ENCODE data around the gene MOCS3. TPM values are rescaled to one million over a fixed set of nuclear protein-coding genes. Genes with fewer than 3 reads are reported as not detected.

MOCS3 gene
- total RNA-seq, 1 experiment from 2014 or later: 6.0 TPM

DNA sequence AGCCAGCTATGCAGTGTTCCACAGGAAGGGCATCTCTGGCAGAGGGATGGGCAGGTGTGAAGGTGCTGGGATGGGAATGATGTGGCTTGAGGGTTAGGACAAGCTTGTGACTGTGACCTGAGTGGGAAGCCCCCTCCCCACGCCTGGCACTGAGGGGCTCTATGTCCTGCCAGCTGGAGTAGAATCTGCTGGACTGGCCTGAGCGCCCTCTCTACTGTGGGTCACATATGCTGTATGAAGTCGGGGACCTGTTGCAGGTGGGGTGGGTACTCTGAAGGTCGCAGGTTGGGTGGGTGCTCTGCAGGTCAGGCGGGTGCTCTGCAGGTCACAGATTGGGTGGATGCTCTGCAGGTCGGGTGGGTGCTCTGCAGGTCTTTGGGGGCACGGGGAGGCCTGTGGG, 44.0 kb downstream of the MOCS3 start:
- CTCF ChIA-PET: interaction anchor here (0.9 to 2.0 kb wide), 3 partner anchors 10 to 15 kb away, joined by 4 to 11 read pairs (median 7); no protein-coding TSS in a partner anchor

DNA sequence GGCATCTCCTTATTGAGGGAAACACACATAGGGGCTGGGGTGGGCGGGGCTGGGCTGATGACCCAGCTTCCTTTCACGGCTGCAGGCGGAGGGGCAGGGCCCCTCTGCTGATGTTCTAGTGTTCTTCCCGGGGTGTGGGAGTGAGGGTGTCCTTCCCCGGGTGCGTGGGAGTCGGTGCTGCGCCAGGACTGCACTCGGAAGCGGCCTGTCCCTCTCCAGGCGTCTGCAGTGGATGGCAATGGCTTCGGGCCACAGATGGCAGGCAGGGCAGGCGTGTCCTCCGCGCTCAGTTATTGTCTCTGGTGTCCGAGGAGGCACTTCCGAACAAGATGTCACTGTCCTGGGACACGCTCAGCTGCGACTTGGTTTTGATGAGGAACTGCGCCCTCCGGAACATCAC, 45.1 kb downstream of the MOCS3 start:
- Mint-ChIP-seq H3K4me1 (no peaks in the 10 kb centered on the region), H3K27ac (no peak overlapping the region), H3K27me3 (ENCODE audit: low read depth) (no peaks in the 10 kb centered on the region), H3K9me3 (no peaks in the 10 kb centered on the region), H3K4me3 (no peak overlapping the region), H3K36me3 (peaks cover 7% of the 10 kb centered on the region)
- DNase-seq (ENCODE audit: low spot score) (no peak), ATAC-seq (no peak)
- CTCF ChIA-PET: interaction anchor here (0.6 to 2.0 kb wide), 7 partner anchors 11 to 322 kb away, joined by 3 to 11 read pairs (median 3); no protein-coding TSS in a partner anchor
- POLR2A ChIA-PET: no interaction called here
- TF ChIP-seq, protein P1, sequence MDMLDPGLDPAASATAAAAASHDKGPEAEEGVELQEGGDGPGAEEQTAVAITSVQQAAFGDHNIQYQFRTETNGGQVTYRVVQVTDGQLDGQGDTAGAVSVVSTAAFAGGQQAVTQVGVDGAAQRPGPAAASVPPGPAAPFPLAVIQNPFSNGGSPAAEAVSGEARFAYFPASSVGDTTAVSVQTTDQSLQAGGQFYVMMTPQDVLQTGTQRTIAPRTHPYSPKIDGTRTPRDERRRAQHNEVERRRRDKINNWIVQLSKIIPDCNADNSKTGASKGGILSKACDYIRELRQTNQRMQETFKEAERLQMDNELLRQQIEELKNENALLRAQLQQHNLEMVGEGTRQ (CRISPR knock-in tag; IDR thresholded peaks at IDR 0.05): no peak
- TF ChIP-seq NFYB (CRISPR knock-in tag; conservative IDR thresholded peaks at IDR 0.05; ENCODE audit: low read depth) (no peak), ZNF263 (CRISPR knock-in tag; IDR thresholded peaks at IDR 0.05; ENCODE audit: low read depth) (no peak), ATF1 (CRISPR knock-in tag; IDR thresholded peaks at IDR 0.05) (no peak), TP53 (CRISPR knock-in tag; IDR thresholded peaks at IDR 0.05) (no peak), CBFB (CRISPR knock-in tag; IDR thresholded peaks at IDR 0.05; ENCODE audit: low read depth) (no peak), NR1H2 (CRISPR knock-in tag; IDR thresholded peaks at IDR 0.05) (no peak), NFE2L1 (CRISPR knock-in tag; IDR thresholded peaks at IDR 0.05) (no peak)
- TF ChIP-seq, protein P2, sequence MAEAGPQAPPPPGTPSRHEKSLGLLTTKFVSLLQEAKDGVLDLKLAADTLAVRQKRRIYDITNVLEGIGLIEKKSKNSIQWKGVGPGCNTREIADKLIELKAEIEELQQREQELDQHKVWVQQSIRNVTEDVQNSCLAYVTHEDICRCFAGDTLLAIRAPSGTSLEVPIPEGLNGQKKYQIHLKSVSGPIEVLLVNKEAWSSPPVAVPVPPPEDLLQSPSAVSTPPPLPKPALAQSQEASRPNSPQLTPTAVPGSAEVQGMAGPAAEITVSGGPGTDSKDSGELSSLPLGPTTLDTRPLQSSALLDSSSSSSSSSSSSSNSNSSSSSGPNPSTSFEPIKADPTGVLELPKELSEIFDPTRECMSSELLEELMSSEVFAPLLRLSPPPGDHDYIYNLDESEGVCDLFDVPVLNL (CRISPR knock-in tag; IDR thresholded peaks at IDR 0.05; ENCODE audit: borderline replicate concordance, low read depth): no peak
- TF ChIP-seq, protein P3, sequence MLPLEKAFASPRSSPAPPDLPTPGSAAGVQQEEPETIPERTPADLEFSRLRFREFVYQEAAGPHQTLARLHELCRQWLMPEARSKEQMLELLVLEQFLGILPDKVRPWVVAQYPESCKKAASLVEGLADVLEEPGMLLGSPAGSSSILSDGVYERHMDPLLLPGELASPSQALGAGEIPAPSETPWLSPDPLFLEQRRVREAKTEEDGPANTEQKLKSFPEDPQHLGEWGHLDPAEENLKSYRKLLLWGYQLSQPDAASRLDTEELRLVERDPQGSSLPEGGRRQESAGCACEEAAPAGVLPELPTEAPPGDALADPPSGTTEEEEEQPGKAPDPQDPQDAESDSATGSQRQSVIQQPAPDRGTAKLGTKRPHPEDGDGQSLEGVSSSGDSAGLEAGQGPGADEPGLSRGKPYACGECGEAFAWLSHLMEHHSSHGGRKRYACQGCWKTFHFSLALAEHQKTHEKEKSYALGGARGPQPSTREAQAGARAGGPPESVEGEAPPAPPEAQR (CRISPR knock-in tag; IDR thresholded peaks at IDR 0.05): no peak
- TF ChIP-seq, protein P4, sequence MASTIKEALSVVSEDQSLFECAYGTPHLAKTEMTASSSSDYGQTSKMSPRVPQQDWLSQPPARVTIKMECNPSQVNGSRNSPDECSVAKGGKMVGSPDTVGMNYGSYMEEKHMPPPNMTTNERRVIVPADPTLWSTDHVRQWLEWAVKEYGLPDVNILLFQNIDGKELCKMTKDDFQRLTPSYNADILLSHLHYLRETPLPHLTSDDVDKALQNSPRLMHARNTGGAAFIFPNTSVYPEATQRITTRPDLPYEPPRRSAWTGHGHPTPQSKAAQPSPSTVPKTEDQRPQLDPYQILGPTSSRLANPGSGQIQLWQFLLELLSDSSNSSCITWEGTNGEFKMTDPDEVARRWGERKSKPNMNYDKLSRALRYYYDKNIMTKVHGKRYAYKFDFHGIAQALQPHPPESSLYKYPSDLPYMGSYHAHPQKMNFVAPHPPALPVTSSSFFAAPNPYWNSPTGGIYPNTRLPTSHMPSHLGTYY (CRISPR knock-in tag; IDR thresholded peaks at IDR 0.05): no peak

More for the DNA sequence above, 44.0 kb downstream of the MOCS3 start:
- no peak for TF ChIP-seq SOX15 (CRISPR knock-in tag; IDR thresholded peaks at IDR 0.05)
- TF ChIP-seq CREM (CRISPR knock-in tag; IDR thresholded peaks at IDR 0.05): no peak
- TF ChIP-seq TEAD4 (CRISPR knock-in tag; IDR thresholded peaks at IDR 0.05): no peak
- TF ChIP-seq SP1 (CRISPR knock-in tag; conservative IDR thresholded peaks at IDR 0.05): no peak
- no peak for TF ChIP-seq ATF1 (CRISPR knock-in tag; IDR thresholded peaks at IDR 0.05)
- TF ChIP-seq, protein P3 (CRISPR knock-in tag; IDR thresholded peaks at IDR 0.05): no peak
- TF ChIP-seq, protein P2 (CRISPR knock-in tag; IDR thresholded peaks at IDR 0.05; ENCODE audit: borderline replicate concordance, low read depth): no peak
- TF ChIP-seq GRHL2 (CRISPR knock-in tag; IDR thresholded peaks at IDR 0.05; ENCODE audit: insufficient replicate concordance, severe bottlenecking): no peak
- TF ChIP-seq, protein P5, sequence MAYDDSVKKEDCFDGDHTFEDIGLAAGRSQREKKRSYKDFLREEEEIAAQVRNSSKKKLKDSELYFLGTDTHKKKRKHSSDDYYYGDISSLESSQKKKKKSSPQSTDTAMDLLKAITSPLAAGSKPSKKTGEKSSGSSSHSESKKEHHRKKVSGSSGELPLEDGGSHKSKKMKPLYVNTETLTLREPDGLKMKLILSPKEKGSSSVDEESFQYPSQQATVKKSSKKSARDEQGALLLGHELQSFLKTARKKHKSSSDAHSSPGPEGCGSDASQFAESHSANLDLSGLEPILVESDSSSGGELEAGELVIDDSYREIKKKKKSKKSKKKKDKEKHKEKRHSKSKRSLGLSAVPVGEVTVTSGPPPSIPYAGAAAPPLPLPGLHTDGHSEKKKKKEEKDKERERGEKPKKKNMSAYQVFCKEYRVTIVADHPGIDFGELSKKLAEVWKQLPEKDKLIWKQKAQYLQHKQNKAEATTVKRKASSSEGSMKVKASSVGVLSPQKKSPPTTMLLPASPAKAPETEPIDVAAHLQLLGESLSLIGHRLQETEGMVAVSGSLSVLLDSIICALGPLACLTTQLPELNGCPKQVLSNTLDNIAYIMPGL (CRISPR knock-in tag; IDR thresholded peaks at IDR 0.05): no peak
- TF ChIP-seq ESRRA (CRISPR knock-in tag; IDR thresholded peaks at IDR 0.05; ENCODE audit: borderline replicate concordance): no peak
- no peak for TF ChIP-seq ZNF396 (CRISPR knock-in tag; IDR thresholded peaks at IDR 0.05; ENCODE audit: borderline replicate concordance)
- TF ChIP-seq NR3C1 (CRISPR knock-in tag; conservative IDR thresholded peaks at IDR 0.05; ENCODE audit: low read depth): no peak
- no peak for TF ChIP-seq RELA (CRISPR knock-in tag; IDR thresholded peaks at IDR 0.05; ENCODE audit: borderline replicate concordance)
- TF ChIP-seq, protein P1 (CRISPR knock-in tag; IDR thresholded peaks at IDR 0.05): no peak
- TF ChIP-seq, protein P6, sequence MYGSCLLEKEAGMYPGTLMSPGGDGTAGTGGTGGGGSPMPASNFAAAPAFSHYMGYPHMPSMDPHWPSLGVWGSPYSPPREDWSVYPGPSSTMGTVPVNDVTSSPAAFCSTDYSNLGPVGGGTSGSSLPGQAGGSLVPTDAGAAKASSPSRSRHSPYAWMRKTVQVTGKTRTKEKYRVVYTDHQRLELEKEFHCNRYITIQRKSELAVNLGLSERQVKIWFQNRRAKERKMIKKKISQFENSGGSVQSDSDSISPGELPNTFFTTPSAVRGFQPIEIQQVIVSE (CRISPR knock-in tag; IDR thresholded peaks at IDR 0.05; ENCODE audit: borderline replicate concordance): no peak
- TF ChIP-seq TP53 (CRISPR knock-in tag; IDR thresholded peaks at IDR 0.05): no peak
- no peak for TF ChIP-seq ETV6 (CRISPR knock-in tag; IDR thresholded peaks at IDR 0.05)
- TF ChIP-seq, protein P7, sequence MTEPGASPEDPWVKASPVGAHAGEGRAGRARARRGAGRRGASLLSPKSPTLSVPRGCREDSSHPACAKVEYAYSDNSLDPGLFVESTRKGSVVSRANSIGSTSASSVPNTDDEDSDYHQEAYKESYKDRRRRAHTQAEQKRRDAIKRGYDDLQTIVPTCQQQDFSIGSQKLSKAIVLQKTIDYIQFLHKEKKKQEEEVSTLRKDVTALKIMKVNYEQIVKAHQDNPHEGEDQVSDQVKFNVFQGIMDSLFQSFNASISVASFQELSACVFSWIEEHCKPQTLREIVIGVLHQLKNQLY (CRISPR knock-in tag; IDR thresholded peaks at IDR 0.05): no peak
- TF ChIP-seq MYBL2 (CRISPR knock-in tag; IDR thresholded peaks at IDR 0.05): no peak
- H3K4me1 Mint-ChIP-seq: no peaks in the 10 kb centered on the region
- H3K9me3 Mint-ChIP-seq: no peaks in the 10 kb centered on the region
- ATAC-seq: no peak
- POLR2A ChIA-PET: interaction anchor here (0.5 kb wide), 1 partner anchor 14 kb away, joined by 3 read pairs; no protein-coding TSS in a partner anchor
- no peak for DNase-seq (ENCODE audit: low spot score)
- no peaks in the 10 kb centered on the region for H3K27me3 Mint-ChIP-seq (ENCODE audit: low read depth)
- H3K27ac Mint-ChIP-seq: no peak overlapping the region
- H3K4me3 Mint-ChIP-seq: no peak overlapping the region
- H3K36me3 Mint-ChIP-seq: peaks cover 7% of the 10 kb centered on the region

Measured in WTC11 (cell line).